ENCODE measurements around the gene UNC5A. TPM values are rescaled to one million over a fixed set of nuclear protein-coding genes. Genes with fewer than 3 reads are reported as not detected.
A peak's percentile ranks its signal among the peaks of the same experiment; 100 is the strongest.

The UNC5A gene
- total and polyA plus RNA-seq, 5 experiments from 2014 or later, result not detected

DNA sequence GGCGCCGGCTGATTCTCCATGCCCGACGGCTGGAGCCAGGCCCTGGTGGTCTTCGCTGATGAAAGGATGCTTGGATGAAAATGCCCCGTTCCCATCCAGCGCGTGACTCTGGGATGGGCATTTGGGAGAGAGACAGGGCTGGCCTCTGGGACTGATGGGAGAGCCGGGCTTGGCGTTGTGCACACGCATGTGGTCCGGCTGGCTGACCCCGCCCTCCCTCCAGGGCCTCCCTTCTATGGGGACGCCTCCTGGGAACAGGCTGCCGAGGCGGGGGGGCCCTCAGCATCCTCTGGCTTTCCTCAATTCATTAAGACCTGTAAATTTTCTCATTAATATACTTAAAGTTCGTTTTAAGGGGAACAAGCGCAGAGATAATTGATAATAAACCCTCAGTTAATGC, 36.8 kb downstream of the UNC5A start:
- peaks cover 20 to 82% (median 32%) of the 10 kb centered on the region in 5 donors for H3K27me3 Mint-ChIP-seq
- H3K9me3 Mint-ChIP-seq, result no peaks in the 10 kb centered on the region
- no peak overlapping the region for H3K4me3 Mint-ChIP-seq
- no peak for DNase-seq
- H3K27ac Mint-ChIP-seq, result no peak overlapping the region
- POLR2A ChIA-PET, result no interaction called here
- H3K36me3 Mint-ChIP-seq, result no peaks in the 10 kb centered on the region
- ATAC-seq, result no peak
- H3K4me1 Mint-ChIP-seq, result peaks cover 0 to 2% (median 0%) of the 10 kb centered on the region in 4 donors

DNA sequence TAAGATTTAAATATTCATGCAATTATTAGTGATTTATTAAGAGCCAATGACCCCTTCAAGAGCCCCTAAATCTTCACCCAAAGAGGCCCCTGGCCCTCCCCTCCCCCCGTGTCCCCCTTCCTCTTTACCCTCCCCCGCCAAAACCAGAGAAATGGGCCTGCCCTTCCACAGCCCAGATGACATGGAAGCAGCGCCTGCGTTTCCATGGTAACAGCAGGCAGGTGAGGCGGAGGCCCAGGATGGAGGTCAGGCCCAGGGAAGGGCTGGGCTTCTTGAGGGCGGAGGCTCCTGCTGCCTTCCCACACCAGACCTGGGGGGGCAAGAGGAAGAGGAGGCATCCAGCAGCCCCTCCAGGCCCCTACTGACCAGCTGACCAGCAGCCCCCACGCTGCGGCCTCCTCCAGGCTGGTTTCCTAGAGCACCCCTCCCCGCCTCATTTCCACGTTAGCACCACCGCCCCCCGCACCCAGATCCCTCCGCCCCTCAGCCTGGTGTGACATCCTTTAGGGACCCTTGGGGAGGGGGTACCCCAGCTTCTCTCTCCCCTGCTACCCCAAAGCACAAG, 37.4 kb downstream of the UNC5A start:
- DNase-seq, result no peak
- no peak overlapping the region for H3K27ac Mint-ChIP-seq
- no peak for ATAC-seq
- H3K9me3 Mint-ChIP-seq, result no peaks in the 10 kb centered on the region
- H3K4me1 Mint-ChIP-seq, result peaks cover 0 to 2% (median 0%) of the 10 kb centered on the region in 4 donors
- POLR2A ChIA-PET, result no interaction called here
- no peaks in the 10 kb centered on the region for H3K36me3 Mint-ChIP-seq
- H3K27me3 Mint-ChIP-seq, result peaks cover 18 to 82% (median 30%) of the 10 kb centered on the region in 5 donors
- H3K4me3 Mint-ChIP-seq, result no peak overlapping the region

DNA sequence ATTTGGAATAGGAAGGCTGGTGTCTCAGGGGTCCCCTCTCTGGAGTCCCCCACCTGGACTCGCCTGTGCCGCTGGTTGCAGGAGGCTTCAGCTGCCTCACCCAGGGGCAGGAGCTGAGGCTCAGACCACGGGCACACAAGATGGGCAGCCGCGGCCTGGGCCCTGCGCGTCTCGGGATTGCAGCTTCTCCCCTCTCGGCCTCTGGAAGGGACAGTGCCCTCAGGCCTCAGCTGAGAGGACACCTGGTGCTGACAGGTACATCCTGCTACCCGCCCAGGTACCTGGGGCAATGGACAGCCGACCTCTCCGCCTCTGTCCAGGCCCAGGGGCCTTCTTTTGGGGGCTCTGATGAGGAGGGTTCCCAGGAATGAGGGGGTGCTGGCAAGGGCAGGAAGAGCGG, 38.3 kb downstream of the UNC5A start:
- Mint-ChIP-seq H3K4me1 (peaks cover 0 to 2% (median 0%) of the 10 kb centered on the region in 4 donors), H3K36me3 (no peaks in the 10 kb centered on the region), H3K4me3 (no peak overlapping the region), H3K27me3 (peaks cover 18 to 78% (median 32%) of the 10 kb centered on the region in 5 donors), H3K9me3 (no peaks in the 10 kb centered on the region), H3K27ac (no peak overlapping the region)
- DNase-seq (no peak), ATAC-seq (no peak)
- POLR2A ChIA-PET, result no interaction called here

DNA sequence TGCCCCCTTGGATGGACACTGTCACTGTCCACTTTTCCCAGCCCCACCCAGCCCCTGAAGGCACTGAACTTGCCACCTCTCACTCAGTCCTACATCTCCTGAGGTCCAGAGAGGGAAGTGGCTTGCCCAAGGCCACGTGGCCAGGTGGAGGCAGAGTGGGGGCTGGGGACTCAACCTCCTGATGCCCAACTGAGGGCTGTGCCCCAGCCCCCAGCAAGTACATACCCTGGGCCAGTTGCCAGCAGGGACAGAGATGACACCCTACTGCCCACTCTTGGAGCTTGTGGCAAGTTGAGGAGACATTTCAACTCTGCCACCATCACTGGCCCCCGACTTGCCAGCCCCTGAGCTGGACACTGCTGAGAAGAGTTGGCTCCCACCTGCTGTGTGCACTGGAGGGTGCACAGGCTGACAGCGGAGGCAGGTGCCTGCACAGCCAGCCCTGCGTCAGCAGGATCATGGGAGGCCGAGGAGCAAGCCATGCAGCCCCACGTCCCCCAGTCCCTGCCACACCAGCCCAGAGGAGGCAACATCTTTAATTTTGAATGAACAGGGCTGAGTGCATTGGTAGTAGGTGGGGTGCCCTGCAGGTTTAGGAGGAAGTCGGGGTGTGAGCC, 39.4 kb downstream of the UNC5A start:
- Mint-ChIP-seq H3K4me1 (peaks cover 0 to 2% (median 0%) of the 10 kb centered on the region in 4 donors), H3K27me3 (peaks cover 18 to 78% (median 34%) of the 10 kb centered on the region in 5 donors), H3K36me3 (no peaks in the 10 kb centered on the region), H3K4me3 (no peak overlapping the region), H3K9me3 (no peaks in the 10 kb centered on the region), H3K27ac (peak overlapping the region in 1 of 10 donors; percentile 49)
- ATAC-seq (no peak), DNase-seq (no peak)
- POLR2A ChIA-PET, result no interaction called here

DNA sequence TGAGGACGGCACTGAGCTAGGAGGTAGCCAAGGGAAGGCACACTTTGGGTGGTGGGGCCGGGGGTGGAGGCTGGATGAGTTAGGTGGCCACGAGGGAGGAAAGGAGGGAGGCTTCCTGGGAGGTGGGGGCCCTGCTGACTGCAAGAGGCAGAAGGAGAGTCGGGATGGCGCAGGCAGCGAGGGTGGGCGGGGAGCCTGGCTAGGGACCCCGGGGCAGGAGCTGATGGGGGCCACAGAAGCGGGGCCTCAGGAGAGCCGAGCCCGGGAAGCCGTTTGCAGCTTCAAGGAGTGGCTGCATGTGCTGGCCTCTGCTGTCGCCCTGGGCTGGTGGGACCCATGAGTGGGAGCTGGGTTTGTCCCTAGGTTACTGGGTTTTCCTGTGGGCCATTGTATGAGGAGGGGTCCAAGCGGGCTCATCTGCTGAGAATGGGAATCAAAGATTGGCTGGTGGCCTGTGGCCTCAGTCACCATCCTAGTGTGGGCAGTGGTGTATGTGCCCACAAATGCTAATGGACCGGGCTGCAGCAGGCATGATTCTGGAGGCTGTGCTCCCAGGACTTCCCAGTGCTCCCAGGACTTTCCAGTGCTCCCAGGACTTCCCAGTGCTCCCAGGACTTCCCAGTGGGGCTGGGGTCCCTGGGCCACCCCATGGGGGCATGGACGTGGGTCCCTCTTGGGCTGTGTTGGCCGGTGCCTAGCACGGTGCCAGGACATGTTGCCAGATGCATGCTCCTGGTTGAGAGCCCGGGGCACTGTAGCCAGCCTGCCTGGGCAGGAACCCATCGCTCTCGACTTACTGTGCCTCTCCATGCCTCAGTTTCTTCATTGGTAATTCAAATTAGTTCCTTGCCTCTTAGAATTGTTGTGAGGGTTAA, 40.2 kb downstream of the UNC5A start:
- H3K36me3 Mint-ChIP-seq, result no peaks in the 10 kb centered on the region
- no peak for ATAC-seq
- H3K4me3 Mint-ChIP-seq, result no peak overlapping the region
- POLR2A ChIA-PET, result no interaction called here
- peaks cover 14 to 77% (median 29%) of the 10 kb centered on the region in 5 donors for H3K27me3 Mint-ChIP-seq
- H3K4me1 Mint-ChIP-seq, result peaks cover 0 to 2% (median 0%) of the 10 kb centered on the region in 4 donors
- no peak for DNase-seq
- no peaks in the 10 kb centered on the region for H3K9me3 Mint-ChIP-seq
- H3K27ac Mint-ChIP-seq, result no peak overlapping the region

DNA sequence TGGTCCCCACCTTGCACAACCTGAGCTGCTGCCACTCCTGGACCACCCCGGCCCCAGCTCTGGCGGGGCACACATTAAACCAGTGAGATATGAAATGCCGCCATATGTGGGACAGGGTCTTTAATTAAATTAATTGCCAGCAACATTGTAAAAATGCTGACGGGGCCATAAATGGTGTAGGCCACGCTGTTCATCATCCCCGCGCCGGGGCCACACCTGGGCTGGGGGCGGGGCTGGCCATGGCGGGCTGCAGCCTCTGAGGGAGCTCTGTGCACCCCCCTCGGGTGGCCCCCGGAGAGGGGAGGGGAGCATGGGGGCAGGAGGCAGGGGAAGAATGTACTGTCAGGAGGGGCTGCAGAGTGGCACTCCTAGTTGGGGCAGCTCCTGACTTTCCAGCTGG, 41.0 kb downstream of the UNC5A start:
- no peak for ATAC-seq
- Mint-ChIP-seq H3K36me3 (no peaks in the 10 kb centered on the region), H3K4me3 (no peak overlapping the region), H3K9me3 (no peaks in the 10 kb centered on the region), H3K27me3 (peaks cover 8 to 69% (median 24%) of the 10 kb centered on the region in 5 donors), H3K4me1 (no peaks in the 10 kb centered on the region), H3K27ac (no peak overlapping the region)
- DNase-seq, result no peak
- POLR2A ChIA-PET, result no interaction called here

DNA sequence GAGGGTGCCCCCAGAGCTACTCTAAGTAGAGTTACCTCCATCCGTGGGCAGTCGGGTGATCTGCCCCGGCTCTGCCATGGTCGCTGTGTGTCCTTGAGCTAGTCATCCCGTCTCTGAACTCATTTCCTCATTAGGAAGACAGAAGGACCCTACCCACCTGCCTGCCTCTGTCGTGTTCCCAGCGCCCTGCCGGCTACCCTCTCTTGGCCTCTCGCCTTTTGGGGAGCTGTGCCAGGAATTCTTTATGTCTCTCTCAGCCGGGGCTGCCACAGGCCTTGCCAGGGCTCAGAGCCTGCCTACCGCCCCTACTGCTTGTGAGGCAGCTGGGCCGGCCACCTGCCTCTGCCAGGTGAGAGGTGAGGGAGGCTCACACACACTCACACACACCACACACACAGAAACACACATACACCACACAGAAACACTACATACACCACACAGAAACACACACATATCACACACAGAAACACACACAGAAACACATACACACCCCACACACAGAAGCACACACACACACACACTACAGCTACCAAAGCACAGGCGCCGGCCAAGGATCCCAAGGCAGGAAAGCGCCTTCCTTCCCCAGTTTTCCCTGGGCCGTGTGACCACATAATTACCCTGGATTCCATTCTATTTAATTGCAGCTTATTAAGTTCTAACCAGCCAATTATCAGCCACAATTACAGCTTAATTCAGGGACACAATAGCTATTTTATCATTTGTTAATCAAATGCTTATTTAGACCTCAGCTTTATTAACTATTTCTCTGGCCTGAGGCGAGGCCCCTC, 41.7 kb downstream of the UNC5A start:
- POLR2A ChIA-PET, result no interaction called here
- no peaks in the 10 kb centered on the region for H3K9me3 Mint-ChIP-seq
- no peak for ATAC-seq
- no peaks in the 10 kb centered on the region for H3K36me3 Mint-ChIP-seq
- H3K4me1 Mint-ChIP-seq, result peaks cover 0 to 2% (median 0%) of the 10 kb centered on the region in 4 donors
- no peak for DNase-seq
- peak overlapping the region in 1 of 10 donors; percentile 7 for H3K4me3 Mint-ChIP-seq
- H3K27ac Mint-ChIP-seq, result no peak overlapping the region
- peaks cover 8 to 73% (median 26%) of the 10 kb centered on the region in 5 donors for H3K27me3 Mint-ChIP-seq

DNA sequence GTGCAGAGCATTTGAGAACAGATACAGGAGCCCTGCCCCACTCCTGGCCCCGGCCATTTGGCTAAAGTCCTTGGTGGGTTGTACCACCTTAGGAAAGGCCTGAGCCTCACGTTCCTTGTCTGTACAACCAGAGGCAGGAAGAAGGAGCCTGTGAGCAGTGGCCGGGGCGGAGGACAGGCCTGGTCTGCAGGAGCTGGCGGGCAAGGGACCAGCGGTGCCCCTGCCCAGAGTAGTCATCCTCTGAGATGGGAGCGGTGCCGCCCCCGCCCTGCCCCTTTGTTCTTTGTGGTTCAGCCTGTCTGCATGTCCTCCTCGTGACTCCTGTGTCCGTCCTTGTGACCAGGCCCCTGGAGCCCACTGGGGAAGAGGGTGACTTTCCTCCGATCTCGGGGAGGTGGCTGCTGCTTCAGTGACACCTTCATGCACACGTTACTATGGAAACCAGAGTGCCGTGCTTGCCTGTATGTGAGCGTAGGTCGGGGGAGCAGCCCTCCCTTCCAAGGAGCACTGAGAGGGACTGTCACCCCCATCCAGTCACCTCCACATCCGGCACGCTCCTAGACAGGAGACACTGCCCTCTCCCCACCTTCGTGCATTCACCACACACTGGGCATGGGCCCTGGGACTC, 42.9 kb downstream of the UNC5A start:
- peaks cover 8 to 78% (median 28%) of the 10 kb centered on the region in 5 donors for H3K27me3 Mint-ChIP-seq
- H3K36me3 Mint-ChIP-seq, result no peaks in the 10 kb centered on the region
- H3K9me3 Mint-ChIP-seq, result no peaks in the 10 kb centered on the region
- POLR2A ChIA-PET, result no interaction called here
- no peak for DNase-seq
- no peak overlapping the region for H3K27ac Mint-ChIP-seq
- ATAC-seq, result no peak
- H3K4me3 Mint-ChIP-seq, result no peak overlapping the region
- H3K4me1 Mint-ChIP-seq, result peaks cover 0 to 3% (median 0%) of the 10 kb centered on the region in 4 donors

DNA sequence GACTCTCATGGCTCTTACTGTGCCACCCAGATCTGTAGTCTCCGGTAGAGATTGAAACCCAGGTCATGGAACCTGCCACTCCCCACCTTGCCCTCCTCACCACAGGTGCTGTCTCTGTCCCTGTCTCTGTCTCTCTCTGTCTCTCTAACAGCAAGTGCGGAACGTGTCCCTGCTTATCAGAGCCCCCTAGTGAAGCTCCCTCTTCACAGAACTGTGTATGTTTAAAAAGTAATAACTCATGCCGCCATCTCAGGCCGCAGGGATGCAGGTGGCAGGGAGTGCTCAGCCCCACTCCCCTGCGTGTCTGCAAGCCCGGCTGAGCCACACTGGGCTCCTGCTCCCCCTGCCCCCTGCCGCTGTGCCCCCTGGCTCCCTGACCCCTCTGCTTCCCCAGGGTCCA, 43.8 kb downstream of the UNC5A start:
- Mint-ChIP-seq H3K9me3 (no peaks in the 10 kb centered on the region), H3K4me3 (no peak overlapping the region), H3K27ac (no peak overlapping the region), H3K4me1 (peaks cover 0 to 3% (median 0%) of the 10 kb centered on the region in 4 donors), H3K36me3 (no peaks in the 10 kb centered on the region), H3K27me3 (peaks cover 10 to 76% (median 30%) of the 10 kb centered on the region in 5 donors)
- ATAC-seq, result no peak
- POLR2A ChIA-PET, result no interaction called here
- DNase-seq, result no peak

DNA sequence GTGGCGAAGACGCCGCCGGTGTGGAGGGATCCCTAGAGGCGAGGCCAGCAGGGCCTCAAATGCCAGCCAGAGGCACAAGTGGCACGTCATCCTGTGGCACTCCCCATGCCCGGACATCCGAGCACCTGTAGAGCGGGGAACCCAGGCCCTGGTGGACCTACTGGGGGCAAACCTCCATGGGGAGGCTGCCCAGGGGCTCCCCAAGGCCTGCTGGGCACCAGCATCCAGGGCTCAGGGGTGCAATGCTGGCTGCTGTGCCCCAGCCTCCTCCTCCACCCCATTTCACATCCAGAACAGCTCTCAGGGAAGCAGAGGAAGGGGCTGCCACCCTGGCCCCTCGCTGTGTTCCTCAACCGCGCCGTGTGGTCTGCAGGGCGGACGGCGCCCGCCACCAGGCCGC, 45.2 kb downstream of the UNC5A start:
- H3K27me3 Mint-ChIP-seq, result peaks cover 10 to 71% (median 29%) of the 10 kb centered on the region in 5 donors
- no peaks in the 10 kb centered on the region for H3K9me3 Mint-ChIP-seq
- ATAC-seq, result no peak
- H3K36me3 Mint-ChIP-seq, result no peaks in the 10 kb centered on the region
- POLR2A ChIA-PET, result no interaction called here
- H3K4me3 Mint-ChIP-seq, result no peak overlapping the region
- H3K27ac Mint-ChIP-seq, result no peak overlapping the region
- H3K4me1 Mint-ChIP-seq, result peaks cover 0 to 3% (median 0%) of the 10 kb centered on the region in 4 donors
- DNase-seq, result no peak

DNA sequence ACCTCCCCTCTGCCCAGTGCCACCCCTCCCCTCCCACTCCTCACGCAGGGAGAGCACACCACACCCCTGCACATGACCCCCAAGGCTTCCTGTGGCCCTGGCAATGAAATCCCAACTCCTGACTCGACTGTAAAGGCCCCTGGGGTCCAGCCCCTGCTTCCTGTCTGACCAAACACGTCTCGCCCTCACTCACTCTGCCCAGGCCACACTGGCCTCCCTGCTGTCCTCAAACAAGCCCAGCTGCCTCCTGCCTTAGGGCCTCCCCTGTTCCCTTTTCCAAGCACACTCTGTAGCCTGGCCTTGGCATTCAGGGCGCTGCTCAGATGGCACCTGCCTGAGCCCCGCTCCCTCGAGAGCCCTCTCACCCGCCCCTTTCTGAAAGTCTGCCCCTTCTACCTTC, 46.4 kb downstream of the UNC5A start:
- POLR2A ChIA-PET, result no interaction called here
- Mint-ChIP-seq H3K9me3 (no peaks in the 10 kb centered on the region), H3K4me1 (peaks cover 0 to 3% (median 0%) of the 10 kb centered on the region in 4 donors), H3K4me3 (no peak overlapping the region), H3K27me3 (peaks cover 10 to 65% (median 35%) of the 10 kb centered on the region in 5 donors), H3K36me3 (no peaks in the 10 kb centered on the region), H3K27ac (peak overlapping the region in 1 of 10 donors; percentile 65)
- no peak for ATAC-seq
- no peak for DNase-seq

DNA sequence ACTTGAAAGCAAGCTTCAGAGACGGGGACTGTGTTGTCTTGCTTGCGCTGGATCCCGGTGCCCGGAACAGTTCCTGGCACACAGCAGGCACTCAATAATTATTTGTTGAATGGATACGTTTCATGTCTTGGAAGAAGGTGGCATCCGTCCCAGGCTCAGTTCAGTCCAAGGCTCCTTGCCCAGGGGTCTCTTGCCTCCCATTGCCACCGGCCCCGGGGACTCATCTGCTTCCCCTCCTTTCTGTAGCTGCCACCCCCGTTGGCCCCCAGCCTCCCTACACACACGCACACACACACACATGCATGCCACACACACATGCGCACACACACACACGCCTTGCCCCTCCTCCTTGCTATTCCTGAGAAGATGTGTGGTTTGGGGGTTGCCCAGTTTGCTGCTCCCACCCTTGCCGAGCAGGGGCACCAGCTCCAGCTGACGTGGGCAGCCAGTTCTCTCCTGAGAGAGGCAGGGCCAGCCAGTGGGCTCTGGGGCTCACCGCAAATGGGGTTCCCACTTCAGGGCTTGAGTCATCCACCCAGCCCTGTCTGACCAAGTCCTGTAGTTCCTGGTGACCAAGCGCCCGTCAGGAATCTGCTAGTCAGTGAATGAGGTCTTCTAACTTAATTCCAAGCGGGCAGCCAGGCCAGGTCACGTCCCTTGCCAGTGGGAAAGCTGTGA, 47.0 kb downstream of the UNC5A start:
- Mint-ChIP-seq H3K27ac (peak overlapping the region in 1 of 10 donors; percentile 65), H3K4me3 (no peak overlapping the region), H3K9me3 (no peaks in the 10 kb centered on the region), H3K36me3 (no peaks in the 10 kb centered on the region), H3K4me1 (peaks cover 0 to 3% (median 0%) of the 10 kb centered on the region in 4 donors), H3K27me3 (peaks cover 10 to 61% (median 36%) of the 10 kb centered on the region in 5 donors)
- DNase-seq (no peak), ATAC-seq (no peak)
- POLR2A ChIA-PET, result no interaction called here

Measured in naive thymus-derived CD8-positive, alpha-beta T cell (primary cell).